Motor neuron (in vitro differentiated cells): Measurements from ENCODE around the gene FXYD1. TPM values are rescaled to one million over a fixed set of nuclear protein-coding genes. Genes with fewer than 3 reads are reported as not detected.

Experiments used
- ATAC-seq, 8 experiments: fragments of 200-7000 bp; cut with Tn5 transposase; replicated peaks in 6 of 8; 2 replicates each; pipeline ENCODE4 v1.8.0; 2021; ENCODE audit warnings: mild to moderate bottlenecking in 8 of 8, moderate library complexity in 8 of 8
- H3K27ac ChIP-seq, 2 donors: fragments of 250-450 bp; sonication (Bioruptor Pico); 2 replicates each; pipeline ENCODE4 v1.9.0; 2021; ENCODE audit warnings: antibody characterized with exemption in 2 of 2, mild to moderate bottlenecking in 2 of 2, moderate library complexity in 1 of 2
- H3K4me1 ChIP-seq, 2 donors: fragments of 250-450 bp; sonication (Bioruptor Pico); replicated peaks in 1 of 2; 2 replicates each; pipeline ENCODE4 v1.6.1; 2021; ENCODE audit warnings: antibody characterized with exemption in 2 of 2, mild to moderate bottlenecking in 2 of 2, moderate library complexity in 1 of 2
- H3K4me3 ChIP-seq, 5 donors: fragments of 250-450 bp; sonication (Bioruptor Pico); 2 replicates each; pipeline ENCODE4 v1.9.0; 2021; ENCODE audit warnings: antibody characterized with exemption in 5 of 5, mild to moderate bottlenecking in 5 of 5, moderate library complexity in 4 of 5
- WGBS, 10 experiments: fragments of 450-650 bp; shearing (Covaris generic); methylation state at CpG; one replicate each; pipeline ENCODE4 v1.0.0; 2022; 5-methylcytosine and 5-hydroxymethylcytosine counted together
- in situ Hi-C, 9 experiments: fragments of 400-800 bp; cut with MboI; loops; one replicate each; pipeline ENCODE4 v1.15.0; 2021; ENCODE audit warnings: low sequenced_read_pairs in 9 of 9, low pct_unique_long_range_greater_than_20kb in 2 of 9; ENCODE audit not compliant: unreplicated experiment in 9 of 9
- total RNA-seq, 8 experiments: library from RNA; unstranded; fragments of 300-600 nt; gene quantifications; 2 replicates each; pipeline versions ENCODE4 v1.2.3 to v1.2.4, GENCODE V29; 2022

The FXYD1 gene
- total RNA-seq, 8 experiments from 2014 or later = 1.2 to 10.7 (median 3.1) TPM

- Histone ChIP-seq H3K27ac (no peak overlapping the region), H3K4me3 (no peak overlapping the region), H3K4me1 (no peaks in the 10 kb centered on the region)
- WGBS, 10 experiments = 47 to 87% (median 80%) methylated on average over 2 to 3 of the region's 3 CpGs; no CpG with 5 or more reads in 1 of the 10 experiments
- ATAC-seq = no peak
- in situ Hi-C loops = no loop called here
Observed at GRCh38 chr19:35179830-35180229, 41.2 kb downstream of the FXYD1 start.

- 25 to 100% (median 69%) methylated on average over 1 of the region's 1 CpG; no CpG with 5 or more reads in 4 of the 10 experiments for WGBS, 10 experiments
- no peak for ATAC-seq
Observed at GRCh38 chr19:35181387-35181786, 42.8 kb downstream of the FXYD1 start.

GRCh38 chr19:35184267-35184666 lies 45.6 kb downstream of the FXYD1 start:
- WGBS, 10 experiments = 43 to 83% (median 75%) methylated on average over 1 of the region's 1 CpG; no CpG with 5 or more reads in 1 of the 10 experiments

More at GRCh38 chr19:35181387-35181786, 42.8 kb downstream of the FXYD1 start:
- no peaks in the 10 kb centered on the region for H3K4me1 ChIP-seq
- in situ Hi-C loops = no loop called here
- no peak overlapping the region for H3K4me3 ChIP-seq
- no peak overlapping the region for H3K27ac ChIP-seq

GRCh38 chr19:35184884-35185283 lies 46.3 kb downstream of the FXYD1 start:
- Histone ChIP-seq H3K27ac (no peak overlapping the region), H3K4me1 (no peaks in the 10 kb centered on the region), H3K4me3 (no peak overlapping the region)
- no peak for ATAC-seq
- WGBS, 10 experiments = 29 to 100% (median 68%) methylated on average over 1 to 2 of the region's 2 CpGs
- in situ Hi-C loops = no loop called here

More at GRCh38 chr19:35184267-35184666, 45.6 kb downstream of the FXYD1 start:
- no peak overlapping the region for H3K4me3 ChIP-seq
- in situ Hi-C loops = no loop called here
- no peak for ATAC-seq
- no peak overlapping the region for H3K27ac ChIP-seq
- no peaks in the 10 kb centered on the region for H3K4me1 ChIP-seq

Other genes starting within 250 kb of the FXYD1 start
- gene ZNF30, start 211.9 kb upstream of the FXYD1 start, total RNA-seq = 1 to 10 TPM; 4.3 to 8.3 (median 6.9) TPM
- 1 to 10 TPM; 2.4 to 5.2 (median 4.2) TPM for gene ZNF792, start 174.6 kb upstream of the FXYD1 start, total RNA-seq
- 10 to 100 TPM in 7 of 8 experiments, 1 to 10 TPM in 1; 2.7 to 93.1 (median 44.5) TPM for gene GRAMD1A, start 138.5 kb upstream of the FXYD1 start, total RNA-seq
- 1 to 10 TPM in 6 of 8 experiments, under 1 TPM in 2; 0.65 to 7.0 (median 2.1) TPM for gene SCN1B, start 108.4 kb upstream of the FXYD1 start, total RNA-seq
- under 1 TPM in 7 of 8 experiments, not detected in 1; 0.09 to 0.95 (median 0.45) TPM for gene HPN, start 97.1 kb upstream of the FXYD1 start, total RNA-seq
- gene FXYD3, start 23.0 kb upstream of the FXYD1 start, total RNA-seq = 1 to 10 TPM in 4 of 8 experiments, under 1 TPM in 1, not detected in 3; 0.25 to 2.0 (median 1.1) TPM
- 1 to 10 TPM in 7 of 8 experiments, under 1 TPM in 1; 0.49 to 3.5 (median 1.7) TPM for gene LGI4, start 3.8 kb upstream of the FXYD1 start, total RNA-seq
- gene FXYD7, start 4.4 kb downstream of the FXYD1 start, total RNA-seq = 10 to 100 TPM in 3 of 8 experiments, 1 to 10 TPM in 3, not detected in 2; 1.1 to 27.8 (median 14.5) TPM
- gene FXYD5, start 15.9 kb downstream of the FXYD1 start, total RNA-seq = 100 to 1,000 TPM in 1 of 8 experiments, 10 to 100 TPM in 5, 1 to 10 TPM in 2; 7.1 to 201 (median 14.7) TPM
- not detected for gene FAM187B, start 89.9 kb downstream of the FXYD1 start, total RNA-seq
- 1 to 10 TPM; 1.1 to 8.6 (median 2.6) TPM for gene LSR, start 110.2 kb downstream of the FXYD1 start, total RNA-seq
- 10 to 100 TPM; 37.2 to 74.3 (median 64.5) TPM for gene USF2, start 130.1 kb downstream of the FXYD1 start, total RNA-seq
- under 1 TPM in 6 of 8 experiments, not detected in 2; 0.15 to 0.62 (median 0.24) TPM for gene HAMP, start 143.7 kb downstream of the FXYD1 start, total RNA-seq
- under 1 TPM in 3 of 8 experiments, not detected in 5; 0.42 to 0.73 (median 0.62) TPM for gene MAG, start 153.3 kb downstream of the FXYD1 start, total RNA-seq
- 1 to 10 TPM in 3 of 8 experiments, under 1 TPM in 3, not detected in 2; 0.27 to 1.8 (median 0.93) TPM for gene CD22, start 190.4 kb downstream of the FXYD1 start, total RNA-seq
- gene FFAR1, start 209.1 kb downstream of the FXYD1 start, total RNA-seq = under 1 TPM in 4 of 8 experiments, not detected in 4; 0.08 to 0.43 (median 0.10) TPM
- gene FFAR3, start 219.6 kb downstream of the FXYD1 start, total RNA-seq = under 1 TPM in 2 of 8 experiments, not detected in 6; 0.31 to 0.52 TPM
- gene GPR42, start 232.2 kb downstream of the FXYD1 start, total RNA-seq = under 1 TPM in 3 of 8 experiments, not detected in 5; 0.08 to 0.33 (median 0.15) TPM